ENCODE measurements around the gene VPS25.

VPS25 gene

GRCh38 chr17:42796066-42796758, 23.0 kb downstream of the VPS25 start:
- no peak for DNase-seq

GRCh38 chr17:42797067-42798007, 24.1 kb downstream of the VPS25 start:
- DNase-seq: no peak

GRCh38 chr17:42798011-42798382, 24.7 kb downstream of the VPS25 start:
- no peak for DNase-seq

- DNase-seq: peak; percentile 86
Measured at GRCh38 chr17:42798383-42799380, 25.4 kb downstream of the VPS25 start, which contains the start of the genes CNTD1 and COA3. TSS of gene CNTD1 (plus strand) at chr17:42798861. CDS start at chr17:42799068, 207 bp downstream. TSS of gene COA3 (minus strand) at chr17:42798704. CDS start at chr17:42798681, 23 bp downstream.

GRCh38 chr17:42803074-42803883, 30.0 kb downstream of the VPS25 start:
- no peak for DNase-seq

- DNase-seq: no peak
Measured at GRCh38 chr17:42804918-42805367, 31.7 kb downstream of the VPS25 start.

- DNase-seq: no peak
Measured at GRCh38 chr17:42806249-42806648, 33.0 kb downstream of the VPS25 start.

- DNase-seq: peak; percentile 73
Measured at GRCh38 chr17:42809250-42809649, 36.0 kb downstream of the VPS25 start.

GRCh38 chr17:42814633-42815399, 41.6 kb downstream of the VPS25 start:
- DNase-seq: peak; percentile 87

- peak; percentile 82 for DNase-seq
Measured at GRCh38 chr17:42817866-42818265, 44.6 kb downstream of the VPS25 start.

- peak; percentile 49 for DNase-seq
Measured at GRCh38 chr17:42818379-42818778, 45.1 kb downstream of the VPS25 start.

- peak; percentile 47 for DNase-seq
Measured at GRCh38 chr17:42819939-42820535, 46.8 kb downstream of the VPS25 start.

GRCh38 chr17:42821176-42821575, 47.9 kb downstream of the VPS25 start:
- DNase-seq: no peak

- no peak for DNase-seq
Measured at GRCh38 chr17:42827472-42827871, 54.2 kb downstream of the VPS25 start.
